NCI-H128 (cell line): ENCODE measurements around the gene ATP5PB.

Experiments
- DNase-seq: peaks from one replicate; lab custom pipeline; 2025; ENCODE audit not compliant: unreplicated experiment; lab: John Stamatoyannopoulos, UW

The ATP5PB gene

DNA sequence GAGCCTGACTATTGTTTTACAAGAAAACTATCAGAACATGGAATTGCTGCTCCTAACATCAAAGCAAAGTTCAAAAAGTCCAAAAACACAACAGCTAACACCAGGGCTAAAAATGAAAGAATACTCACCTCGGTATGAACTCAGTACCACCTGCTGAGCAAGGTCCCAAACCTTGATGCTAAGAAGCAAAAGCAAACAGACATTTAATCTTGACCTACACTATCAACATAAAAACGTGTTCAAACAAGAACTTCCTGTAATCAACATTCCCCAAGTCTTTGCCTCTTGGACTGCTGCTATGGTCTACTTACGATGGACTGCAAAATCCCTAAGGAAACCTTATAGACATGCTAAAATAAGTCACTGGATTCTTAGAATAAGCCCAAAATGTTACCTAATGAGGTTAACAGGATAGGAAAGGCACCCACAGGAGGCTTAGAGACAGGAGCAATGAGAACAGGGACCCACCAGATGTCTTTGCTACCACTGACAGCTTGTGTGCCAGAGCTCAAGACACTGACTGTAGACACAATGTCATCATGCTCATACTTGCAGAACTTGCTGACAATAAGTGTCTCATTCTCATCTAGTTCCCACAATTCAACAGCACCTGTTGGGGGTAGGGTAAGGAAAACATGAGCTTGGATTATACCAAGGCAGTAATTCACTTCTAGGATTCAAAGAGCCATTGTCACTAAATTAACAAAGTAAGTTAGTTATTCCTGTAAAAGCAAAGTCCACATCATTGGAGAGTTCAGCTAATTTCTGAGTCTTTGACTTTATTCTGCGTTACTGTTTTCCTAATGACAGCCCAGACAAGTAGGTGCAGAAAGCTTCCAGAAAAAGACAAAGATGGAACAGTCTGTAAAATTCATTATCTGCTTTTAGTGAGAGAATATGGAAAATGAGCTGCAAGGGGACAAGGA is 2.0 kb upstream of the ATP5PB start:
- no peak for DNase-seq

DNA sequence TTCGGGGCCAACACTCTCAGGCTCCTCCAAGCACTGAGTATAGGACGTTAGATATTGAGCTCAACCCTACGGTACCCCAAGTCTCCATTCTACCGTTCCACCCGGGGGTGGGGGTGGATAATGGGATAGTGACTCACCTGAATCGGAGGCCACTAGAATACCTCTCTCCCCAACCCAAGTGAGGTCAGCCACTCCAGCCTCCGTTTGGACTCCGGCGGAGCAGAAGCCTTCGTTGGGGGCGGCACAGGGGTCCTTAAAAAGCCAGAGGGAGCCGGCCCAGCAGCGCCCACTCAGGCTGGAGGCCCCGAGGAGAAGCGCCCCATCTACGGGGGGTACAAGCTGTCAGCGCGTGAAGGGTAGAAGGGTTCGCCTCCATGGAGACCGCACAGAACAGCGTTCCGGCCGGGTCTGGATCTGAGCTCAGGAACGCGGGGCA is 764 bp upstream of the ATP5PB start:
- DNase-seq: no peak

DNA sequence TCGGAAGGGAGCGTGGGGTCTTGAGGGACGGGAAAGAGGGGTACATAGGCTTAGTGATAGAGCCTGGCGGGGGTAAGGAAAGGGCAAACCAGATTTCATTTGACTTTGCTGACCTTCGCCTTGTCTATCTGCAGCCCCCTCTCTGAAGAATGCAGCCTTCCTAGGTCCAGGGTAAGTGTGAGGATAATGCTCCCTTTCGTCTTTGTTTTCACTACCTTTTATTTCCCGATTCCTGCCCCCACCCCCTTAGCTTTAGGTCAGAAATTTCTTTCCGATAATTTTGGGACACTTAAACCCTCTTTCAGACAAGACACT is 396 bp downstream of the ATP5PB start:
- DNase-seq: no peak

DNA sequence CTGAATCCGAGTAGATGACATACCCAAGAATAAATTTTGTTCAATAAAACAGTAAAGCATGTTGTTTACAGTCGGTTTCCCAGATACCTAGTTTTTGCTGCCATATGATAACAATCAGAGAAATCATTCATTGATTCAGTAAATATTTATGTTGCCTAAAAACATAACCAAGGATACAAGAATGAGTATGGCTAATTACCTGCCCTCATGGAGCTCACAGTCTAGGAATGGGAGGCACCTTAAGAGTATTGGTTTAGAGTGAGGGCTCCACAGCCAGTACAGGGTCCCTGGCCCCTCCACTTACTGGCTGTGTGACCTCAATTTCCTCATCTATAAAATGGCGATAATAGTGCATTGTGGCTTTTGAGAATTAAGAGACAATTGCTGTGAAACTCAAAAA is 921 bp downstream of the ATP5PB start:
- no peak for DNase-seq

DNA sequence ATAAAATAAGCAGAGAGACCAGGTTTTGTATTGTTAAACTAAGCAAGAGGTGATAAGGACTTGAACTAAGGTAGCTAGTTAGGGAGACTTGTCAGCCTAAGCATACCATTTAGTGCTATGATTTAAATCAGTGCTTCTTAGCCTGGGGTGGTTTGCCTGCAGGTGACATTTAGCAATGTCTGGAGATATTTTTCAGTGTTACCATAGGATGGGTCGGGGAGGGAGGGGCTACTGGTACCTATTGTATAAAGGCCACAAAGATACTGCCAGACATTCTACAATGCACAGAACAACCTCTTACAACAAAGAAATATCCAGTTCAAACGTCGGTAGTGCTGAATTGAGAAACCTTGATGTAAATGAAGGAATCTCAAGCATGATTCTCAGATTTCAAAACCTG is 3.3 kb downstream of the ATP5PB start:
- DNase-seq: no peak

DNA sequence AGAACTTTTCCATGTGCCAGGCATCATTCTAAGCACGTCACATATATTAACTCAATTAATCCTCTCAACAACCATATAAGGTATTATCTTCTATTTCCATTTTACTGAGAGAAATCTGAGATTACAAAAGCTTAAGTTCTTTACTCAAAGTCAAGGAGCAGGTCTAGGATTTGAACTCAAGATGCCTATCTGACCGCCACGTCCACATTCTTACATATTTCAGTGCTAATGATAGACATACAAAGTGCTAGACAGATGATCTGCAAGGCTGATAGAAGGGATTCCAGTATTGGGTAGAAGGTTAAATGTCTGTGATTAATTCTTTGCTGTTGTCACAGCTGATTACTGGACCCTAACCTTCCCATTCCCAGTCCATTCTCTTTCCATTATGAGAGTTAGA is 4.4 kb downstream of the ATP5PB start:
- no peak for DNase-seq

DNA sequence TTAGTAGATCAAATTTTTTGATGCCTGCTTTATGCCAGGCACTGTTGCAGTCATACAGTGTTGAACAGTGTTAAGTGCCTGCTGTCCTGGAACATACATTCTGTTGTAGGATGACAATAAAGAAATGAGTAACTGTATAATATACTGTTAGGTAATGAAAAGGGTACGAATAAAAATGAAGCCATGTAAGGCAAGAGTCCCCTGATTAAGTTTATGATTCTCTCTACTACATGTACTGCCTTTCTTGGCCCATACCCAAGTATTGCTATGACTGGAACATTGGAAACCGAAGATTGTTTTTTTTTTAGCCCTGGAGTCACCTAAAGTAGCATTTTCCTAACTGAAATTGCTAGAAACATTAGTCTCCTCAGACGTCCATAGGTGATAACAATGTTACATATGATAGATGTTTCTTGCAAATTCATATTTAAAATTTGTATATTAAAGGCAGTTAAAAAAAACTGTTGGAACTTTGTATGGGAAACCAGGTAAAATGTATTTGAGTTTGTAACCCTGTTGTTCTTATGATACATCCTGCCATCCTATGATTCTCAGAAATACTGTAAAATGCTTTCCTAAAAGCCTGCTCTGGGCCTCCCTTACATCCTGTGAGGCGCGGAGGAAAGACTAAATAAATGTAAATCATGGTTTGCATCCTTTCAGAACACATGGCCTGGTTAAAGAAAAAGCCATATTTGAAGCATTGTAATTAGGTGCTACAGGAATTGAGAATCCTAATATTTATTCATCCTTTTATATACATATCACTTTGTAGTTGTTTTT is 5.8 kb downstream of the ATP5PB start:
- DNase-seq: no peak

DNA sequence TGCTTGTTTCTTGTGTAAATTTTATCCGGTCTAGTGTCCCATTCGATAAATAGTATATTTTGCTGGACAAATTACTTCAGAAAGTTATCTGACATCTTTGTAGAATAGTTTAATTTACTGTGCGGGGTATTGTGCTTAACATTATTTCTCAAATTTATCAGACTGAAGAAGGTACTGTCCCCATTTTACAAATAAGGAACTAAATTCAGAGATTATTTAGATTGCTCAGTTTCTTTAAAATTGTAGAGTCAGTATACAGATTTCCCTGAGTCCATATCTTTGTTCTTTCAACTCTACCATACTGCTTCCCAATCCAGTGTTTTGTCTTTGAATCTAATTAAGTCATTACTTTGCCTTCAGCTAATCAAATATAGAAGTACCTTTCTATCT is 6.4 kb downstream of the ATP5PB start:
- no peak for DNase-seq

DNA sequence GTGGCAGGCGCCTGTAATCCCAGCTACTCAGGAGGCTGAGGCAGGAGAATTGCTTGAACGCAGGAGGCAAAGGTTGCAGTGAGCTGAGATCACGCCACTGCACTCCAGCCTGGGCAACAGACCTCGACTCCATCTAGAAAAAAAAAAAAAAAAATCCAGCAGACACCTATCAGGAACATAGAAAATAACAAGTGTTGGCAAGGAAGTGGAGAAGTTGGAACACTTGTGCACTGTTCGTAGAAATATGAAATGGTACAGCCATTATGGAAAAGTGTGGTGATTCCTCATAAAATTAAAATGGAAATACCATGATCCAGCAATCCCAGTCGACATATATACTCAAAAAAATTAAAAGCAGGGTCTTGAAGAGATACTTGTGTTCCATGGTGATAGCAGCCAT is 12.5 kb downstream of the ATP5PB start:
- no peak for DNase-seq

DNA sequence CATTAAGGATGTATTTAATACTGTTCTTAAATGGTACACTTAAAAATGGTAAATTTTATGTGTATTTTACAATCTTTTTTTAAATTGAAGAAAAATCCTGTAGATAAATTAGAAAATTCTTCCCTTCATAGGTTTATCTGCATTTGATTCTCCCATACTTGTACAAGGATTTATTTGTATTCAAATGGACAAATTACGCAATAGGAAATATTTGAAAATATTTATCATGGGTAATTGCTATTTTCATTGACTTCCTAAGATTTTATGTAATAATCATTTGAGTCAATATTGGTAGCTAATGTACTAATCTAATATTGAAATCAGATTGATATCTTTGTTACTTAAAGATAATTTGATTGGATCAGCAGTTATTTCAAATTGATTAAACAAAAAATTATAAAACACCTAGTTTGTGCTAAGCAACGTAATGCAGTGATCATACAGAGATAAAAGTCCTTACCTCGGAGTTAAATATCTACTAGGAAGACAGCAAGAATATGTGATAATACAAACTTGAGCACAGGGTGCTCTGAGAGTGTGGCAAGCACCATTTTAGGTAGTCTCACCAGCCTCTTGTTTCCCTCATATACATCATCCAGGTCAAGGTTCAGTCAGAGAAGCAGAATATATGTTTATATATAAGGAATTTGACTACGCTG is 13.2 kb downstream of the ATP5PB start:
- no peak for DNase-seq

DNA sequence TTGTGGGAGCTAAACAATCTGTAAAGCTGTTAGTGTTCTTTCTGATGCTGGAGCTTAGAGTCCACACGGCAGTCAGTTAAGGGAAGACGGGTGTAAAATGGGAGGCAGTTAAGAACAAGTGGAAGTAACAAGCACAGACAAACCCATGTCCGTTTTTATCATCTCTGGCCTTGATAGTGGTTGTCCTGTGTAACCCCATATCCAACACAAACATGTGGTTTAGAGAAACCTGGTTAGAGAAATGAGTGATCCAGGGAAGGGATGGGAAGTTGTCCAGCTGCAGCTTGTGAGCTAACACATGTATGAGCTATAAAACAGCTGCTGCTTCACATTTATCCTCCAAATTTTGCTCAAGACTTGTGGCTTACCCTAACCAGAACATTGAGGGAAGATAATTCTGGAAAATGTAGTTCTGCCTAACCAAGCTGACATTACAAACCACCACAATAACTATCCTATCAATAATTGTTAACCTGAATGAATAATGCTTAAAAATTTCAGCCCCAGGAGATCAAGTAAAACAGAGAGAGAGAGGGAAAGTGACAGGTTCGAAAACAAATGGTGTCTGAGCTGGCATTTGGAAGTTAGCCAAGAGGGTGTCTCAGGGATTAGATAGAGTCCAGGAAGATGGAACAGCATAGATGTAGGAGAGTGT is 13.9 kb downstream of the ATP5PB start:
- DNase-seq: no peak

DNA sequence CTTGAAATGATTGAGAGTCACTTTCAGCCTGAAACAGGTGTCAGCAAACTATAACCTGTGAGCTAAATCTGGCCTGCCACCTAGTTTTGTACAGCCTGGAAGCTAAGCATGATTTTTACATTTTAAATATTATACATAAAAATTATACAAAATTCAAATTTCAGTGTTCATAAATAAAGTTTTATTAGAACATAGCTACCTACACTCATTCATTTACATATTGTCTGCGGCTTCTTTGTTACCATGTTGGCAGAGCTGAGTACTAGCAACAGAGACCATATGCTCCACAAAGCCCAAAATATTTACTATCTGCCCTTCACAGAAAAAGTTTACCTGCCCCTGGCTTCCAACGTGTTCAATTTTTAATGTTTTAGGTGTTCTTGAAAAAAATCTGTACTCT is 16.5 kb downstream of the ATP5PB start:
- DNase-seq: no peak

DNA sequence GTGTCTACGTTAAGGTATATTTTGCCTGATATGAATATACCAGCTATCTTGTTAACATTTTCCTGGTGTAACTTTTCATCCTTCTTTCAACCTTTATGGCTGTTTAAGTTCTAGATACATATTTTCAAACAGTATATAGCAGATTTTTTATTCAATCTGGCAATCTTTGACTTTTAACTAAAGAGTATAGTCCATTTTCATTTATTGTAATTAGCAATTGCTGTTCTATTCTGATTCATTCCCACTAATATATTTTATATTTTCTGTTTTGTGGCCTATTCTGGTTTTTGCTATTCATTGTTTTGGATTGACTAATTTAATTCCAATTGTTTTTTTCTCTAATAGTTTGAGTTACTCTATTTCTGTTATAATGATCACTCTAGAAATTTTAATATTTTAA is 17.2 kb downstream of the ATP5PB start:
- DNase-seq: no peak

DNA sequence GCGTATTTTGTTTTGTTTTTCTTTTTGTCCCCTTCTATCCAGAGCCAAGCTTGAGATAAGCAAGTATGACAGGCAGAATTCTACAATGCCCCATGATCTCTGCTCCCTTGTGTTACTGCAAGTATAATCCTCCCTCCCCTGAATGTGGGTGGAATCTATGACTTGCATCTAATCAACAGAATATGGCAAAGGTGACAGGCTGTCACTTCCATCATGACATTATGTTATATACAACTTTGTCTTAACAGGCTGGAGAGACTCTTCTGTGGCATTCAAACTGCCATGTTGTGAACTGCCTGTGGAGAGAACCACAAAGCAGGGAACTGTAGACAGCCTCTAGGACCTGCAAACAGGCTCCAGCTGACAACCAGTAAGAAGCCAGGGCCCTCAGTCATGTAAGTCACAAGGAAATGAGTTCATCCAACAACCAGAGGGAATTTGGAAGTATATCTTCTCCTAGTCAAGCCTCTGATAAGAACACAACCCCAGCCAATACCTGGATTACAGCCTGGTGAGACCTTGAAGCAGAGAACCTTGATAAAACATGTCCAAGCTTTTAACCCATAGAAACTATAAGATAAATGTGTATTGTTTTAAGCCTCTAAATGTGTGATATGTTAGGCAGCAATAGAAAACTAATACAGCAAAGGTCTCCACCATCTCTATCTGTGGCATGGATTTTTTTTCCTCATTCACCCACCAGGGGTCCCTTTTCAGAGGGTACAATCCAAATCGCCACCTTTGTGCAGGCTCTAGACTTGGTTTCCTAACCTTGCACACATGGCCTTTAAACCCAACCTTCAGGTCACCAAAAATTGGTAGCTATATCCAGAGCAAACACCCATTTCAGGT is 18.8 kb downstream of the ATP5PB start:
- DNase-seq: no peak

DNA sequence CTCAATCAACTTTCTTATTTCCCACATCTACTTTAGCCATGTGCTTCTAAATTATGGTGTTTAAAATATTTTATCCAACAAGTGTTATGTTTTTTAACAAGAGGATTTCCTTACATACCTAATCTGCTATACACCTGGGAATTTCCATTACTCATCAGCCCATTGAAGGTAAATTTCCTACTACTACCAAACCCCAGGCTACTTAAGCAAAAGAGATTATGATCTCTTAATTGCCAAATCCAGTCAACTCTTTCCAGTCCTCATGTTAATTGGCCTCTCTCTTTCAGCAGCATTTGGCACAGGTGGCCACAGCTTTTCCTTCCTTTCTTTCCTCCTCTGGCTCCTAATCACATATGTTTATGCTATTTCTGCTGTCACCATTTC is 19.4 kb downstream of the ATP5PB start:
- no peak for DNase-seq

DNA sequence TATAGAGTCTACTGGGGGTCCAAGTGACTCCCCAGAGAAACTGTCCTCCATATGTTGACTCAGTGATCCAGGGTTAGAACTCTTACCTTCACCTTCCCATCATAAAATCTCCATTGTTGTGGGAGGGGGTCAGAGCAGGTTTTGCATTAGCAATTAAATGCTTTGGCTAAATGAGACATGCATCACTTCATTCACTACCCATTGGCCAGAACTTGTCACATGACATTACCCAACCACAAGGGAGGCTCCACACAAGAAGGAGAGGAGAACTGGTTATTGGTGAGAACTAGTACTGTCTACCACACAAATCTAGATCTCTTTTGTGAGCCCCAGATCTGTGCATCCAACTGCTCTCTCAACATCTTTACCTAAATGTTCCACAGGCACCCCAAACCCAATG is 20.3 kb downstream of the ATP5PB start:
- DNase-seq: no peak

DNA sequence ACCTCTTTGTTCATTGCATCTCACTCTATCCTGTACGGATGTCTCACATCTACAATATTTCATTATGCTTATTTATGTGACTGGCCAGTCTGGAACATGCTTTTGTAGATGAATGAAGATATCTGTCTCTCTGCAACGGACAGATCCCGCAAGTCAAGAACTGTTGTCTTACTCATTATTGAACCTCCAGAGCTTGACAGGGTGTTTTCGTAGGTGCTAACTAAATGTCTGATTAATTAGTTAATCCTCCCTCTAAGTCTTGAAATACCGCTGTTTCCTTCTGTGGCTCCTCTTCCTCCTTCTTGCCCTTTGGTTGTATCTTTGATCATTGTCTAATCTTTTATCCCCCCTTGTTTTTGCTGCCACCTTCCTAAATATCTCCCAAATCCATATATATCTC is 21.3 kb downstream of the ATP5PB start:
- no peak for DNase-seq

DNA sequence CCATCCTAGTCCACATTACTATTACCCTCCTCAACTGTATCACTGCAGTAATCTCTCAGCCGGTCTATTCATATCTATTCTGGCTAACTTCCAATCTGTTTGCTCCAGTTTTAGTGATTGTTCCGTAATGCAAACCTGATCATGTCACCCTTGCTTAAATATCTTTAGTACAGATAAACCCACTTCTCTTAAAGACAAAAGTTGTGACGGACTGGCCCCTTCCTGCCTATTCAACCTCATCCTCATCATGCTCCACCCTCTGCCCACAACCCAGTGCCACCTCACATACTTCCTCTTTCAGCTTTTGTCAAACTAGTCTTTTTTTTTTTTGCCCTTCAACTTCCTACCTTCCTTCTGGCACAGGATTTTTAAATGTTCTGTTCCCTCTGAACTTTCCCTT is 21.7 kb downstream of the ATP5PB start:
- no peak for DNase-seq

DNA sequence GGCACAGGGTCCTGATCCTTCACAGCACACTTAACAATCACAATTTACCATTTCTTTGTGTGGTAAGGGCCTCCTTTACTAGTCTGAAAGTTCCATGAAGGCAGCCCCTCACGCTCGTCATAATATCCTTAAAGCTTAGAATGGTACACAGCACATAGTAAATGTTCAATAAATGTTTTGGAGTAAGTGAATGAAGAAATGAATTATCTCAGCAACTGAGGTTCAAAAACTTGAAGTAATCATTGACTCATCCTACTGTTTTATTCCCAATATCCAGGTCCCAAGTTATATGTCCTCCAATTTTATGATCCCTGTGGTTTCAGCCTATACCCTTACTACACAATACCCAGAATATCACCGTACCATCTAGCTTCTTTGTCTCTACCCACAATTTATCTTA is 22.3 kb downstream of the ATP5PB start:
- DNase-seq: no peak

DNA sequence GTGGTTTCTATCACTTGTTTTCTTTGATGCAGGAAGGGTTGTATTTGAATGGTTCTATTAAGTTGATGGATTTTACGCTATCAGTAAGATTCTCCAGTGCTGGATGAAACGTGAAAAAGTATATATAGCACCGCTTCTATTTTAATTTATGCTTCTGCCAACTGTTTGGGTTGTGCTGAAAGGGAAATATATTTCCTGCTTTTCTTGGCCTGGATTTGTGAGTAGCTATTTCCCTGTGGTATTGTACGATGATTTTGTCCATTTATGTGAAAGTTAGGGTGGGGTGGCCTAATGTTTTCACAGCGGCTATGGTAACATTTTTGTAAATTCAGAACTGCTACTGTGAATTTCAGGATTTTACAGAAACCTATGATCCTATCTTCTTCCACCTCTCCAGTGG is 24.8 kb downstream of the ATP5PB start:
- no peak for DNase-seq

DNA sequence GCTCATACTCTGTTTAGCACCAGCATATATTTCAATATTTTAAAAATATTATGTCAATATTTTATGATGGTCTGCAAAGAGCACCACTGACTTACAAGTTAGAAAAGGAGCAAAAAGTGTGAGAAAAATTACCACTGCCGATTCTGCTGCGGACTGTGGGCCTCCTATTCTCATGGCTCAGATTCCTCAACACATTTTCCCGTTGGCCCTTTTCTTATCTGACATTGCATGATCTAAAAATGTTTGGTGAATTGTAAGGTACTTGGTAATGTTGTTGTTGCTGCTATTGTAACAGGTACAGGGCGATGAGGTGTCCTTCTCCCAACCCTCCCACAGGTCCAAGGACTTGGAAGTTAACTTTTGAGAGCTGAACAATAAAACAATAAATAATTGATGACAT is 25.3 kb downstream of the ATP5PB start:
- DNase-seq: no peak
